HG03280 (cell line): Measurements from ENCODE around the gene RTRAF.

ENCODE experiments used
- ATAC-seq: cut with Tn5 transposase; IDR thresholded peaks from one replicate; pipeline ENCODE4 v1.9.1; 2021; ENCODE audit warnings: mild to moderate bottlenecking, moderate library complexity; ENCODE audit not compliant: unreplicated experiment

RTRAF gene

GRCh38 chr14:51993285-51993920 is 4.1 kb downstream of the RTRAF start:
- no peak for ATAC-seq

GRCh38 chr14:51996148-51996746 is 6.9 kb downstream of the RTRAF start:
- ATAC-seq, result no peak

GRCh38 chr14:51998348-51998747 is 9.0 kb downstream of the RTRAF start:
- ATAC-seq, result no peak

- ATAC-seq, result no peak
Observed at GRCh38 chr14:51999084-51999483, 9.7 kb downstream of the RTRAF start.

GRCh38 chr14:52000019-52000582 is 10.8 kb downstream of the RTRAF start:
- ATAC-seq, result no peak

- ATAC-seq, result no peak
Observed at GRCh38 chr14:52000696-52001095, 11.3 kb downstream of the RTRAF start.

GRCh38 chr14:52002542-52002941 is 13.2 kb downstream of the RTRAF start:
- no peak for ATAC-seq

- ATAC-seq, result no peak
Observed at GRCh38 chr14:52003324-52003723, 14.0 kb downstream of the RTRAF start.

GRCh38 chr14:52005625-52006024 is 16.3 kb downstream of the RTRAF start:
- ATAC-seq, result no peak

GRCh38 chr14:52006361-52006760 is 17.0 kb downstream of the RTRAF start:
- ATAC-seq, result no peak

- ATAC-seq, result no peak
Observed at GRCh38 chr14:52007211-52007610, 17.9 kb downstream of the RTRAF start.

GRCh38 chr14:52007637-52008036 is 18.3 kb downstream of the RTRAF start:
- ATAC-seq, result no peak

- ATAC-seq, result no peak
Observed at GRCh38 chr14:52008136-52008535, 18.8 kb downstream of the RTRAF start.

GRCh38 chr14:52010173-52010693 is 20.9 kb downstream of the RTRAF start:
- ATAC-seq, result no peak

- ATAC-seq, result no peak
Observed at GRCh38 chr14:52011523-52011922, 22.2 kb downstream of the RTRAF start.

- ATAC-seq, result no peak
Observed at GRCh38 chr14:52012635-52013034, 23.3 kb downstream of the RTRAF start.

GRCh38 chr14:52013984-52014600 is 24.7 kb downstream of the RTRAF start:
- ATAC-seq, result no peak

- ATAC-seq, result no peak
Observed at GRCh38 chr14:52014601-52015267, 25.4 kb downstream of the RTRAF start.

GRCh38 chr14:52015411-52016030 is 26.2 kb downstream of the RTRAF start:
- no peak for ATAC-seq

- no peak for ATAC-seq
Observed at GRCh38 chr14:52018252-52018651, 28.9 kb downstream of the RTRAF start.

GRCh38 chr14:52018970-52019369 is 29.6 kb downstream of the RTRAF start:
- ATAC-seq, result no peak
